ENCODE results near the gene PEX26. TPM values are rescaled to one million over a fixed set of nuclear protein-coding genes. Genes with fewer than 3 reads are reported as not detected.

PEX26 gene
- total RNA-seq, 3 donors from 2014 or later = 113 to 241 (median 123) TPM

DNA sequence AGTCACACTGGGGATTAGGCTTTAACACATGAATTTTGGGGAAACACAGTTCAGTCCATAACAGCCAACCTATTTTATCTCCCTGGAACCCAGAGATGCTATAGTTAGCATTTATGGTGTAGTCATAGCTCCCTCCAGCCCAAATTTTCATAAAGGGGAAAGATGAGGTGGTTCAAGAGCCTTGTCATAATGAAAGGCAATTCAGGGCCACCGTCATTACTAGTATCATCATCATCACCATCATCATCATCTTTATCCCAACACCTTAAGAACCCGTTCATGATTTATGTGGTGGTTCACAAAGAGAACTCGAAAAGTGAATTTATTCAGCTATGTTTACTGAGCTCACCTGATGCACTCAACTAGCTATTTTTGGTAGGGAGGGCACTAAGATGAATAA, 30.4 kb downstream of the PEX26 start:
- no peak for DNase-seq
- intact Hi-C loops (cut with DNase I, micrococcal nuclease) = no loop called here
- no peak for ATAC-seq
- peaks cover 14% of the 10 kb centered on the region for H3K4me1 ChIP-seq (ENCODE audit: low read depth)
- H3K4me3 ChIP-seq = no peak overlapping the region
- H3K36me3 ChIP-seq (ENCODE audit: low read depth) = no peaks in the 10 kb centered on the region
- no peaks in the 10 kb centered on the region for H3K9me3 ChIP-seq
- TF ChIP-seq, protein P1, sequence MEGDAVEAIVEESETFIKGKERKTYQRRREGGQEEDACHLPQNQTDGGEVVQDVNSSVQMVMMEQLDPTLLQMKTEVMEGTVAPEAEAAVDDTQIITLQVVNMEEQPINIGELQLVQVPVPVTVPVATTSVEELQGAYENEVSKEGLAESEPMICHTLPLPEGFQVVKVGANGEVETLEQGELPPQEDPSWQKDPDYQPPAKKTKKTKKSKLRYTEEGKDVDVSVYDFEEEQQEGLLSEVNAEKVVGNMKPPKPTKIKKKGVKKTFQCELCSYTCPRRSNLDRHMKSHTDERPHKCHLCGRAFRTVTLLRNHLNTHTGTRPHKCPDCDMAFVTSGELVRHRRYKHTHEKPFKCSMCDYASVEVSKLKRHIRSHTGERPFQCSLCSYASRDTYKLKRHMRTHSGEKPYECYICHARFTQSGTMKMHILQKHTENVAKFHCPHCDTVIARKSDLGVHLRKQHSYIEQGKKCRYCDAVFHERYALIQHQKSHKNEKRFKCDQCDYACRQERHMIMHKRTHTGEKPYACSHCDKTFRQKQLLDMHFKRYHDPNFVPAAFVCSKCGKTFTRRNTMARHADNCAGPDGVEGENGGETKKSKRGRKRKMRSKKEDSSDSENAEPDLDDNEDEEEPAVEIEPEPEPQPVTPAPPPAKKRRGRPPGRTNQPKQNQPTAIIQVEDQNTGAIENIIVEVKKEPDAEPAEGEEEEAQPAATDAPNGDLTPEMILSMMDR (IDR thresholded peaks at IDR 0.05) = no peak

- TF ChIP-seq, protein P1 (IDR thresholded peaks at IDR 0.05) = no peak
- ATAC-seq (no peak), DNase-seq (no peak)
- intact Hi-C loops (cut with DNase I, micrococcal nuclease) = no loop called here
- no peaks in the 10 kb centered on the region for H3K9me3 ChIP-seq
- no peaks in the 10 kb centered on the region for H3K36me3 ChIP-seq (ENCODE audit: low read depth)
- no peak overlapping the region for H3K4me3 ChIP-seq
- peaks cover 14% of the 10 kb centered on the region for H3K4me1 ChIP-seq (ENCODE audit: low read depth)
Observed at GRCh38 chr22:18109410-18110193, 31.8 kb downstream of the PEX26 start.

GRCh38 chr22:18110194-18110953, 32.6 kb downstream of the PEX26 start, which contains the start of gene TUBA8:
TUBA8 (plus strand) TSS chr22:18110809; CDS start chr22:18110866, 57 bp downstream.
- peak; percentile 79 for ATAC-seq
- peak in 2 of 3 donors; percentile 24 to 57 for DNase-seq
- H3K9me3 ChIP-seq = no peaks in the 10 kb centered on the region
- H3K4me1 ChIP-seq (ENCODE audit: low read depth) = peaks cover 14% of the 10 kb centered on the region
- intact Hi-C loops (cut with DNase I, micrococcal nuclease) = no loop called here
- TF ChIP-seq, protein P1 (IDR thresholded peaks at IDR 0.05) = no peak
- H3K4me3 ChIP-seq = no peak within 1 kb of the TSS
- H3K36me3 ChIP-seq (ENCODE audit: low read depth) = no peaks in the 10 kb centered on the region

- Histone ChIP-seq H3K4me3 (no peak overlapping the region), H3K36me3 (ENCODE audit: low read depth) (no peaks in the 10 kb centered on the region), H3K9me3 (no peaks in the 10 kb centered on the region), H3K4me1 (ENCODE audit: low read depth) (peaks cover 14% of the 10 kb centered on the region)
- ATAC-seq (no peak), DNase-seq (no peak)
- intact Hi-C loops (cut with DNase I, micrococcal nuclease) = no loop called here
- TF ChIP-seq, protein P1 (IDR thresholded peaks at IDR 0.05) = no peak
Observed at GRCh38 chr22:18110954-18111758, 33.4 kb downstream of the PEX26 start.

DNA sequence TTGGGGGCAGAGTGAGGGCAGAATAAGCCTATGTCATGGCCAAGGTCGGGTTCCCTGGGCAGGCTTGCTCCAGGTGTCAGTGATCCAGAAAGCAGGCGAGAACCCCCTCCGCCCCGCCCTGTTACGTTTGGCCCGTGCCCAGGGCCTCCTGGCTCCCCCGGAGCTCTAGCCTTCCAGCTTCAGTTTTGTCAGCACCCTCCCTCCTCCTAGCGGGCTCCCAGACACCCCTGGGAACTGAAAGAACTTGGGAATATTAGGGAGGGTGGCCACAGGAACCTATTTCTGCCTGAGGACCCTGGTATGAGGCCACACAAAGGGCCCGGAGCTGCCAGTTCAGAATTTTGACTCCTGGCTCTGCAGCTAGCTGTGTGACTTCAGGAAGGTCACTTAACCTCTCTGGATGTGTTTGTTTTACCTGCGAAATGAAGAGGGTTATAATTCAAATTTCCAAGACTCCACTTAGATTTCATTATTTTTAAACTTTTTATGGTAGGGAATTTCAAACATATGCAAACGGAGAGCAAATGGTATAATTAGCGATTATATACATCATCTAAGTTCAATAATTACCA, 34.1 kb downstream of the PEX26 start:
- ATAC-seq (no peak), DNase-seq (no peak)
- intact Hi-C loops (cut with DNase I, micrococcal nuclease) = no loop called here
- Histone ChIP-seq H3K36me3 (ENCODE audit: low read depth) (no peaks in the 10 kb centered on the region), H3K9me3 (no peaks in the 10 kb centered on the region), H3K4me1 (ENCODE audit: low read depth) (peaks cover 14% of the 10 kb centered on the region), H3K4me3 (no peak overlapping the region)
- TF ChIP-seq, protein P1 (IDR thresholded peaks at IDR 0.05) = no peak

Measured in mucosa of descending colon (tissue), 3 donors.